Stimulated activated CD8-positive, alpha-beta memory T cell treated with anti-CD3 and anti-CD28 coated beads, Interleukin-2, amount 100 ng/mL, for 1 hour (primary cell): ENCODE results near the gene SEZ6.
A peak's percentile ranks its signal among the peaks of the same experiment; 100 is the strongest.

Source experiments
- DNase-seq, 2 donors: peaks; one replicate each; pipeline ENCODE4 v3.0.0-alpha.2; 2020; ENCODE audit warnings: low read depth in 2 of 2

SEZ6 gene

GRCh38 chr17:29000973-29001372 lies 4.9 kb downstream of the SEZ6 start:
- no peak for DNase-seq

DNA sequence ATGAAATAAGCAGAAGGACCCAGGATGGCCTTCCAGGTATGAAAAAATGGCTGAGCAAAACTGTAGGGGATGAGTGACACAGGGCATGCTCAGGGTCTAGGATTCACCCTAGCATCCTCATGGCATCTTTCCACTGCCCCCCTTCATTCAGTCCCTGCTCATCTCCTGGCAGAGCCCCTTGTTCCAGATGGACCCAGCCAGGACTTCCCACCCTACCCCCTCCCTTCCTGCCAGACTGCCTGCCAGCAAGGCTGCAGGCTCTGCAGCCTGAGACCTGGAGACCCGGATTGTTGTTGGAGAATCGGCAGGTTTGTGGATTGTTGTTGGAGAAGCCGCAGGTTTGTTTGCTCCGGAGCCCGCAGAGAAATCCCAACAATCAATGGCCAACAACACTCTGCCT lies 6.6 kb downstream of the SEZ6 start:
- no peak for DNase-seq

GRCh38 chr17:28997806-28998205 lies 8.0 kb downstream of the SEZ6 start:
- no peak for DNase-seq

DNA sequence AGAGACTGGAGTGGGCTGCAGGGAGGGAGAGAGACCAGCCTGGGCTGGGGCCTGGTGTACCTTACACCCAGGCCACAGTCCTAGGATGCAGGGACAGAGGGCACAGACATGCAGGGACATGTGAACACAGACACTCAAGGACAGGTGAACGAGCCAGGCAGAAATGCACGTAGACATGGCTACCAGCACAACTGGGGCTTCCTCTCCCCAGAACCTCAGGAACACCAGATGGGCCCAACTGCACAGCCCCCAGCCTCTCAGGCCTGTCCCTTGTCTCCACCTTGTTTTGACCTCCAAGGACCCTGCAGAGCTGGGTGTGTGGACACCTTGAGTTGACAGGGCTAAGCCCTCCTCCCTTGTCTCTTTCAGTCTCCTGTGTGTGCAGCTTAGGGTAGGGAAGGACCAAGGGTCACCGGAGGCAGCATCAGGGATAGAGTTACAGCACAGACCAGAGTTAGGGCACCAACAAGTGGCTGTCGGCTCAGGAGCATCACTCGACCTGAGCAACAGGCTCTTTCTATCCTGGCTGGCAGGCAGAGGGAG lies 9.2 kb downstream of the SEZ6 start:
- DNase-seq = no peak

DNA sequence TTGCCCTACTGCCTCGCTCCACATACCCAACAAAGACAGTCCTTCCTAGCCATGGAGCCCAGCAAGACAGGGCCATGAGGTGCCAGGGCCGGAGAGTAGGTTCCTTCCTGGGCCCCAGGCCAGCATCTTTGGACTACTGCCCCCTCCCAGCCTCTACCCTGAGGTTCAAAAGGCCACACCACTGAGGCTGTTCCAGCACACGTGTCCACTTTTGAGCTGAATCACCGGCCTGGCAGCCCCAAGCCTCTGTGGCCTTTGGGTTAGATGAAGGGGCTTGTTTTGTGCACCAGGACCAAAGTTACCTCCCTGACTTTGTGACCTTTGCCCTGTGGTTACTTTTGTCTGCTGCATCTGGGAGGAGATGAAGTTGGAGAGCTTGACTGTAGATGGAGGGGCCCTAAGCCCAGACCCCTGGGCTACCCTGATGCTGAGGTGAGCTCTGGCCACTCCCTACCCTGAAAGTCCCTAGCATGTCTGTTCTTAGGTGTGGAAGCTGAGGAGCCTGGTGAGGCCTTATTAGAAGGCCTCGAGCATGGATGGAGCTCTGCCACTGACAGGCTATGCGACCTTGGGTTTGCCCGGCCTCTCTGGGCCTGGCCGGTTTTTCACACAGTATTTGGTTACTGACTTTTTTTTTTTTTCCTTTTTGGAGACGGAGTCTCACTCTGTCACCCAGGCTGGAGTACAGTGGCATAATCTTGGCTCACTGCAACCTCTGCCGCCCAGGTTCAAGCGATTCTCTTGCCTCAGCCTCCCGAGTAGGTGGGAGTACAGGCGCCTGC lies 12.0 kb downstream of the SEZ6 start:
- no peak for DNase-seq

- no peak for DNase-seq
These were observed 12.9 kb downstream of the SEZ6 start for GRCh38 chr17:28992625-28993600.

DNA sequence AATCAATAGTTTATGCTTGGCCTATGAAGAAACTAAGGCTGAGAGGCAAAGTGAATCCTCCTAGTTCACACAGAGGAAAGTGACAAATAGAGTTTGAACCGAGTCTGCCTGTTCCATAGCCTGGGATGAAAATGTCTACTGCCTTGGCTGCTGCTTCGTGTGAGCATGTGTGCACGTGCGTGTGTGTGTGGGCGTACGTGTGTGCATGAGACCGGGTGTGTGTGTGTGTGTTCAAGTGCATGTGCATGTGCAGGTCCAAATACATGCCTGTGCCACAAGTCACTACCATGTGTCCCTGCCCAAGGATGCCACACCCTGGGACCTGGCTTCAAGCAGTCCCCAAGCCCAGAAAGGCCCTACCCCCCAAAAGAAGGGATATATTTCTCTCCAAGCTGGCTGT lies 13.6 kb downstream of the SEZ6 start:
- DNase-seq = no peak

- DNase-seq = no peak
These were observed 14.1 kb downstream of the SEZ6 start for GRCh38 chr17:28991779-28992178.

- no peak for DNase-seq
These were observed 16.8 kb downstream of the SEZ6 start for GRCh38 chr17:28989028-28989427.

DNA sequence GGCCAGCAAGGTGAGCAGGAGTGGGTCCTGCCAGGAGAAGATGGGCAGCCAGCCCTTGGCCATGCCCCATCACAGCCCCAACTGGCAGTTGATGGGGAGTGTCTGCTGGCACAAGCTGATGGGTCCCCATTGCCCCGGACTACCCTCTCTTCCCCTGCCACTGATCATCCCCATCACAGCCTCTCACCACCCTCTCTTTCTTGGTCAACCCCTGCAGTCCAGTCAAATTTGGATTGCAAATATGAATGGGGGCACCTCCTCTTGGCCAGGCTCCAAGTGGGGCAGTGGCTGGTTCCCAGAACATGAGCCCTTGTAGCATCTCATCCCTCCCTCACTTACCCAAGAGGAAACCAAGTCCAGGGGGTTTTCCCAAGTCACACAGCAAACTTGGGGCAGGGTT lies 17.4 kb downstream of the SEZ6 start:
- no peak for DNase-seq

- no peak for DNase-seq
These were observed 18.8 kb downstream of the SEZ6 start for GRCh38 chr17:28986714-28987655.

DNA sequence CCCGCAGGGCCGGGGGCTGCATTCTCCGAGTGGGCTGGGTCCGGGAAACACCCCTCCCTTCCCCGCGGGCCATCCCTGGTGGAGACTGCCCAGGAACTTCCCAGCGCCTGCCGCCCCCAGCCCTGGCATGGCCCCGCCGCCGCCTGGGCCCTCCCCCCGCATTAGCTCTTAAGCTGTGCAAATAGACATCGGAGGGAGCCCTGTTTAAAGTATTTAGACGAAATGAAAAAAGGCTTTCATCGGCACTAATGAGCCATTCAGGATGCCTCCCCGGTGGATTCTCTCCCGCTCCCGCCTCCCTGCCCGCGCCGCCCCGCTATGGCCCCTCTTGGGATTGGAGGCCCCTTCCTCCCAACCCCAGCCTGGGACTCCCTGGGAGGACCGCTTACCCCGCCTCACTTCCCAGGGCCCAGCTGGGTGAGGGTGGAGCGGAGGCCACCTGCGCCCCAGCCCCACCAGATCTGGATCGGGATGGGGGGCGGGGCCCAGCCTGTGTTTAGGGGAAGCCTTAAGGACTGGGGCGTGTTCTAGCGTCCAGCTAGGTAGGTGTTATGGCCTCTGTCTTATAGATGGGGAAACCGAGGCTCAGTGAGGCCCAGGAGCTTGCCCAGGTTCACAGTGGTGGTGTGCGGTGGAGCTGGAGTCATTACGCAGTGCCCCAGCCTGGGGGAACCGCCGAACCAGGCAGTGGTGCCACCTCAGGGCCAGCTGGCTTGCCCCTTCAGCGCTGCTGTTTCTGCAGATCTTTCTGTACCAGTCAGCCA lies 19.7 kb downstream of the SEZ6 start:
- no peak for DNase-seq

DNA sequence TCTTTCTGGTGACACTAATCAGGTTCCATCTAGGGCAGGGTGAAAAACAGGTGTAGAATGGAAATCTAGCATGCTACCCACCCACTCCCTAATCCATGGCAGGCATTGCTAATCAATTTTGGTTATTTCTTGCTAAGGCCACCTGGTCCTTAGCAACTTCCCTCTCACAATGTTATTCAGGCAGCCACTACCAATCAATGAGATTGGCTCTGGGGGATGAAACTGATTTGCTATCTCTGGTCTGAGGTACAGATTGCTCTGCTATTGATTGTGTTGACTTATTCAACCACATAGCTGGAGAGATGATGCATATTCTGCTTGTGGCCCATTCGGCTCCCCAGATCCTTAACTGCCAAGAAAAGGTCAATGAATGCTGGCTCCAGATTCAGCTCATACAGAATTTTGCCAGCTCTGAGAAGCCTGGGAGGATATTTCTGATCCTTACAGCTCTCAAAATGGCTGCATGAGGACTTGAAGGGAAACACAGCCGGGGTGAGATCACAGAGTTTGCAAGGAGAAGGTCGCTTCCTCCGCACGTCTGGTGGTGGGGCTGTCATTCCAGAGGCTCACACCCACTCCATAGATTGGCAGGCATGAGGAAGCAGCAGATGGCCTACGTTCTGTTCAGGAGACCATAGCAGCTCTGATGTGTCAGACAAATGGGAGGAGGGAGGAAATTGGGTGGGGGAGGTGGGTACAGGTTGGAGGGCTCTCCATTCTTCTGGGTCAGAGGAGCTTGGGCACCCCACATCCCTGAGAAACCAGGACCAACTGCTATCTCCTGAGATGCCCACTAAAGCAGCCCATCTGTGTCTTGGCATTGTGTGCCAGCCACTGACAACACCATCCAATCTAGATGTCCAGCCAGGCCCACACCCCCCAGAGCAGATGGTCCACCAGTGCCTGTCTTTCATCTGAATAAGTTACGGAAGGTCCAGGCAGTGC lies 22.3 kb downstream of the SEZ6 start:
- DNase-seq = no peak

GRCh38 chr17:28982131-28982793 lies 23.6 kb downstream of the SEZ6 start:
- DNase-seq = peak in 1 of 2 donors; percentile 24

DNA sequence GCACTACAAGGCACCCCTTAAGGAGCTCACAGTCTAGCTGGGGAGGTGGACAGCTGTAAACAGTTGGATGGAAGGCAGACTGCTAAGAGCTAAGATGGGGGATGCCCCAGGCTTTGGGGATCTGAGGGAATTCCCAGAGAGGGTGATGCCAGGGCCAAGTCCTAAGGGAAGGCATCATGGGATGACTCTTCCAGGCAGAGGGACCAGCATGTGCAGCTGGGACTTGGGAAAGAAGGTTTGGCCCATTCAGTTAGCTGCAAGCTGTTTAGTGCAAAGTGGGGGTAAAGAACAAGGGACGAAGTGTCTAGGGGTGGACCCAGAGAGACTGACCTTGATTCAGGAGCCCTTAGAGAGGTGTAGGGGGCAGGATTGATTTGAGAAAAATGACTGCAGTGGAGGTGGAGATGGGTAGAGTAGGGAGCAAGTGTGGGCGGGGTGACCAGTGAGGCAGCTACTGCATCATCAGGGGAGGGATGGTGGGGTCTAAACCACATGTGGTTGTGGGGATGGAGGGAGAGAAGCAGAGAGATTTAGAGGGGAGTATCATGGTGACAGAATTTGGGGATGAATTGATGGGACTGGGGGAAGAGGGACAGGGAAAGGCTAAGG lies 27.4 kb downstream of the SEZ6 start:
- DNase-seq = no peak

DNA sequence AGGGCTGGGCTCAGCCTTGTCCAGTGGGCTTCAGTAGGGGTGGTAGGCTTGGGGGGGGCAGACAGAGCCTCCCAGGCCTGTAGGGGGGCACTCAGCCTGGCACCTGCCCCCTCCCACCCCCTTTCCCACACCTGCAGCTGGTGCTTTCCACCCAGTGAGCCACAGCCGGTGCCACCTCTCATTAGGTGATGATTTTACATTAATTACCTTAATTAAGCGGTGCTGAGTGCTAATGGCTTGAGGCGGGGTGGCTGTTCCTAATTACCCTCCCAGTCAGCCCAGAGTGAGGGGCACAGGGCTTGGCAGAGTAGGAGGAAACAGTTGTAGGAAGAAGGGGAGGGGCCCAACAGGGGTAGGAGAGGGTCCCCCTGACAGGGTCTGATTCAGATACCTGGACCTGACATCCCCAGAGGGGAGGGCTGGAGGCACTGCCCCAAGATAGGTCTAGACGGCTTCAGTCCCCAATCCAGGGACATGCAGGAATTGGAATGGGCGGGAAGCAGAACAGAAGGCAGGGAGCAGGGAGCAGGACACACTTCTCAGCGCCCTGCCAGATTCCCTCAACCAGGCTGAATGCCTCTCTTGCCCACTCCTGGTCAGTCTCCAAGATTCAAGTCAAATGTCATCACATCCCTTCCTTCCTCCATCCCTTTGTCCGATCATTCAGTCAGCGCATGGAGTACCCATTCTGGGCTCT lies 28.0 kb downstream of the SEZ6 start:
- no peak for DNase-seq

DNA sequence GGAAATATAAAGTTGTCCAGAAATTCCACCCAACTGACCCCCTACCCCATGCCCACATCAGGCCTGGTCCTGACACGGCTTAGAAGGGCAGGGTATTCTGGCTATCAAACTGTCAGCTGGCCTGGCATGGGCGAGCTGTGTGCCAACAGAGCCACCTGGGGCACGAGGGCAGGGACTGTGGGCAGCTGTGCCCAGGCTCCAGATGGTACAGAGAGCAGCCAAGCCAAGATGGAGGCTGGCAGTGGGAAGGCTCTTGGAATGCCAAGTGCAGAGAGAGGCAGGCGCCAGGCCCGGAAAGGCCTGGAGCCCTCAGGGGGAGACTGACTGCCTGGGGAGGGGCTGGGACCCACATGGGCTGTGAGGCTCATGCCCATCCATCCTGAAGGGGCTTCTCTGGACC lies 30.2 kb downstream of the SEZ6 start:
- DNase-seq = no peak

- no peak for DNase-seq
These were observed 30.8 kb downstream of the SEZ6 start for GRCh38 chr17:28975031-28975430.
